Middle frontal gyrus (tissue), 1 donor: Measurements from ENCODE around the gene GIPC3.
"Not testable (repeated sequence)": the region's sequence is repeated elsewhere in the genome, so short reads cannot be mapped to it uniquely, and the experiment has no call there.

Experiments
- DNase-seq: peaks from one replicate; pipeline ENCODE4 v3.0.0-alpha.2; 2015; ENCODE audit warnings: low spot score; ENCODE audit errors: extremely low spot score

The GIPC3 gene

DNA sequence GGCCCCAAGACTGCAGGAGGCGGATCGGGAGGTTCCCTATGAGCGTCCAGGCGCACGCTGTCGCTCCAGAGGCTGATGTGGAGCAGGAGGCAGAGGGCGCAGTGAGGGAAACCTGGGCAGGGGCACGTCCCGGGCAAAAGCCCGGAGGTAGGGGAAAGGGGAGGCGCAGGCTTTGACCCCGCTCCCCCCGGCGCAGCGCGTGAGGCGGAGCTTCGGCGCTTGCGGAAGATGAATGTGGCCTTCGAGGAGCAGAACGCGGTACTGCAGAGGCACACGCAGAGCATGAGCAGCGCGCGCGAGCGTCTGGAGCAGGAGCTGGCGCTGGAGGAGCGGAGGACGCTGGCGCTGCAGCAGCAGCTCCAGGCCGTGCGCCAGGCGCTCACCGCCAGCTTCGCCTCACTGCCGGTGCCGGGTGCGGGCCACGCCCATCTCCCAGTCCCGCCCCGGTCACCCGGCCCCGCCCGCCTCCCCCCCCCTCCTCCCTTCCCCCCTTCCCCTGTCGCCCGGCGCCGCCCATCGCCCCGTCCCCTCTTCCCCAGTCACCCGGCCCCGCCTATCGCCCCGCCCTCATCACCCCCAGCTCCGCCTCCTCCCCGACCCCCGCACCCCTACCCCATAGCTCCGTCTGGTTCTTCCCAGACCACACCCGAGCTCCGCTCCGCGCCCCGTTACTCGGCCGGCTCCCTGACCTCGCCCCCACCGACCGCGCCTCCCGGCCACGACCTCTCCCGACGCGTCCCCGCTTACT lies 8.4 kb upstream of the GIPC3 start:
- DNase-seq: peak; percentile 18

DNA sequence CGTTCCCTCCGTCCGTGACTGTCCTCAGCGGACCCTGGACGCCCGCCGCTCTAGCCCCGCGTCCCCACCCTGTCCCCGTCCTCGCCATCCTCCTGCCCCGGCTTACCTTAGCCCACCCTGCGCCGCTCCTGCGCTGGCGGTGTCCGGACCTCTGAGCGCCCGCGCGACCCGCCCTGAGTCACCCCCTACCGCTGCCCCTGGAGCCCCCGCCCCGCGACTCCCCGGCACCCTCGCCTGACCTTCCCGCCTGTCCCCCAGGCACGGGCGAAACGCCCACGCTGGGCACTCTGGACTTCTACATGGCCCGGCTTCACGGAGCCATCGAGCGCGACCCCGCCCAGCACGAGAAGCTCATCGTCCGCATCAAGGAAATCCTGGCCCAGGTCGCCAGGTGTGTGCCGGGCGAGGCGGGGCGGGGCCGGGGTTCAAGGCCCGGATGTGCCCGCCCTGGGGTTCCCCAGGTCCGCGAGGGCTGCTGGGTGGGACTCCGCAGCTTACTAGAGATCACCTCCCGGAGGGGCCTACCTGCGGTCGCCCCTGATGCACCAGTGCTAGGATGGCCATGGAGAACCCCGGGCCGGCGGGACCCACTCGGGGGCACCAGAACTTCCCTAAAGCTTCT lies 7.4 kb upstream of the GIPC3 start:
- no peak for DNase-seq

DNA sequence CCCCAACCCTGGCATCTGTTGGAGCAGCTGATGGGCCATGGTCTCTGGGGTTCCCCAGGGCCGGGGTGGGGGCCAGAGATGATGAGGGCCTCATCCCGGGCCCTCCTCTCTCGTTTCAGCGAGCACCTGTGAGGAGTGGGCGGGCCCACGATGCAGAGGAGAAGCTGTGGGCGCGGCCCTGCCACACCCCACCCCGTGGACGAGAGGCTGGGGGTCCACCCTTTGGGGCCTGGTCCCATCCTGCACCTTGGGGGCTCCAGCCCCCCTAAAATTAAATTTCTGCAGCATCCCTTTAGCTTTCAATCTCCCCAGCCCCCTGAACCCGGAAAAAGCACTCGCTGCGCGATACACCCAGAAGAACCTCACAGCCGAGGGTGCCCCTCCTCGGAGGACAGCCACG lies 6.9 kb upstream of the GIPC3 start:
- DNase-seq: no peak

DNA sequence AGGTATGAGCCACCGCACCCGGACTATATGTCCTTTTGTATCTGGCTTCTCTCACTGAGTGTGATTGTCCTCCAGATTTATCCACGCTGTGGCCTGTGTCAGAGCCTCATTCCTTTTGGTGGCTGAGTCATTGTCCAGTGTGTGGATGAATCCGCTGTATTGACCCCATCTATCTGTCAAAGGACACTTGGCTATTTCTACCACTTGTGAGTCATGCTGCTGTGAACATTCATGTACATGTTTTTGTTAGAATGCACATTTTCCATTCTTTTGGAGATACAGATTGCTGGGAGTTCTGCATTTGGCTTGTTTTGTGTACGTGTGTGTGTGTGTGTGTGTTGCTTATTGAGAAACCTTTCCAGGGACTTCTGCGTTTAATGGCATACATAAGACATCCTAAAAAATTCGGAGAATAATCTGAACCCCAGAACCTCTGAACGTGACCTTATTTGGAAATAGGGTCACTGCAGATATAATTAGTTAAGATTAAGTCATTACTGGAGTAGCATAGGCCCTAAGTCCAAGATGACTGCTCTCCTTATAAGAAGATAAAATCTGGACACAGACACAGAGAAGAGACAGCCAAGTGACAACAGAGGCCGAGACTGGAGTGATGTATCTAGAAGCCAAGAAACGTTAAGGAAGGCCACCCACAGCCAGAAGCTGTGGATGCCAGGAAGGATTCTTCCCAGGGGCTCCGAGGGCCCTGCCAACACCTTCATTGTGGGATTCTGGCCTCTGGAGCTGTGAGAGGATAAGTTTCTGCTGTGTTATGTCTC lies 4.9 kb upstream of the GIPC3 start:
- DNase-seq: no peak

DNA sequence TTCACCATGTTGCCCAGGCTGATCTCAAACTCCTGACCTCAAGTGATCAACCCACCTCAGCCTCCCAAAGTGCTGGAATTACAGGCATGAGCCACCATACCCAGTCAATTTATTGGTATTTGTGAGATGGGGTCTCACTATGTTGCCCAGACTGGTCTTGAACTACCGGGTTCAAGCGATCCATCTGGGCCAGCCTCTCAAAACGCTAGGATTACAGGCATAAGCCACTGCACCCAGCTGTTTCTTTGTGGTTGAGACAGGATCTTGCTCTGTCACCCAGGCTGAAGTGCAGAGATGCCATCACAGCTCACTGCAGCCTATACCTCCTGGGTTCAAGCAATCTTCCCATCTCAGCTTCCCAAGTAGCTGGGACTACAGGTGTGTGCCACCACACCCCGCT lies 3.5 kb upstream of the GIPC3 start:
- DNase-seq: not testable (repeated sequence)

DNA sequence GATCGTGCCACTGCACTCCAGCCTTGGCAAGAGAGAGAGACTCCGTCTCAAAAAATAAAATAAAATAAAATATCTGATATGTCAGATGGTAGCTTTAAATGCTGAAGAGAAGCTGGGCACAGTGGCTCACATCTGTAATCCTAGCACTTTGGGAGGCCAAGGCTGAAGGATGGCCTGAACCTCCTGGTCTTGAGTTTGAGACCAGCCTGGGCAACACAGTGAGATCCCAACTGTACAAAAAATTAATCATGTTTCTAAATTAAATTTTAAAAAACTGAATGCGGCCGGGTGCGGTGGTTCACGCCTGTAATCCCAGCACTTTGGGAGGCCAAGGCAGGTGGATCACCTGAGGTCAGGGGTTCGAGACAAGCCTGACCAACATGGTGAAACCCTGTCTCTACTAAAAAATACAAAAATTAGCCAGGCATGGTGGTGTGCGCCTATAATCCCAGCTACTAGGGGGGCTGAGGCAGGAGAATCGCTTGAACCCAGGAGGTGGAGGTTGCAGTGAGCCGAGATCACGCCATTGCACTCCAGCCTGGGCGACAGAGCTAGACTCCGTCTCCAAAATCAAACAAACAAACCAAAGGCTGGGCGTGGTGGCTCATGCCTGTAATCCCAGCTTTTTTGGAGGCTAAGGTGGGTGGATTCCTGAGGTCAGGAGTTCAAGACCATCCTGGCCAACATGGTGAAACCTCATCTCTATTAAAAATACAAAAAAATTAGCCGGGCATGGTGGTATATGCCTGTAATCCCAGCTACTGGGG lies 1.1 kb upstream of the GIPC3 start:
- not testable (repeated sequence) for DNase-seq

DNA sequence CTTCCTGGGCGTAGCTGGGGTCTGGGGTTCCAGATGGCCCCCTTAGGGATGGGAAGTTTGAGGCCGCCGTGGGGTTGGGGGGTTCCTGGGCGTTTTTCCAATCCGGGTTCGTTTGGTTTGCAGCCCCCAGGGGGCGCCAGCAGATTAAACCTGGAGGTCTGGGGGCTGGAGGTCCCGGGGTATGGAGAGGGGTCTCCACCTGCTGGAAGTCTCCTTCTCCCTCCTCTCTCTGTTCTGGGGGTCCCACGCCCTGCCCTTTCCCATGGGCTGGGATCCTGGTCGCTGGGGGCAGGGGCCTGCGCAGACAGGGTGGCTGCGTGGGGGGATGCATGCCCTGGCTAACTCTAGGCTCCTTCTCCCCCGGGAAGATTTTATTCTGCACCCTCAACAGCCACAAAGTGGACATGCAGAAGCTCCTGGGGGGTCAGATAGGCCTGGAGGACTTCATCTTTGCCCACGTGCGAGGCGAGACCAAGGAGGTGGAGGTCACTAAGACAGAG lies 899 bp downstream of the GIPC3 start:
- no peak for DNase-seq

DNA sequence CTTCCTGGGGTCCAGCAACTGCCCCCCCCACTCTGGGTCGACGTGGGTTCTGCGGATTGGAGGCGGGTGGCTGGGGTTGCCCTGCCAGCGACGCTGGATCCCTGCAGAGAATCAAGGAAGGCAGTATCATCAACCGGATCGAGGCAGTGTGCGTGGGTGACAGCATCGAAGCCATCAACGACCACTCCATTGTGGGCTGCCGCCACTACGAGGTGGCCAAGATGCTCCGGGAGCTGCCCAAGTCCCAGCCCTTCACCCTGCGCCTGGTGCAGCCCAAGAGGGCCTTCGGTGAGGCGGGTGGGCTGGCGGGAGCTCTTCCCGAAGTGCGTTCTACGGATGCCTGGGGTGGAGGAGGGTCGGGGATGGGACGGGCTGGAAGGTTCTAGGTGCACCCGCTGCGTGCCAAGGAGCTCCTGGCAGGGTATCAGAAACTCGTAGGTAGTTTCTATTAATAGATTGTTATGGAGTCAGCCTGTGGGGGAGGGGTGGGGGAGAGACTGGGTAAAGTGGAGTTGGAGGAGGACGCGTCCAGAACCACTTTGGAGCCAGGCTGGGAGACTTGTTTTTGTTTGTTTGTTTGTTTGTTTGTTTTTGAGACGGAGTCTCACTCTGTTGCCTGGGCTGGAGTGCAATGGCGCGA lies 1.5 kb downstream of the GIPC3 start:
- no peak for DNase-seq

DNA sequence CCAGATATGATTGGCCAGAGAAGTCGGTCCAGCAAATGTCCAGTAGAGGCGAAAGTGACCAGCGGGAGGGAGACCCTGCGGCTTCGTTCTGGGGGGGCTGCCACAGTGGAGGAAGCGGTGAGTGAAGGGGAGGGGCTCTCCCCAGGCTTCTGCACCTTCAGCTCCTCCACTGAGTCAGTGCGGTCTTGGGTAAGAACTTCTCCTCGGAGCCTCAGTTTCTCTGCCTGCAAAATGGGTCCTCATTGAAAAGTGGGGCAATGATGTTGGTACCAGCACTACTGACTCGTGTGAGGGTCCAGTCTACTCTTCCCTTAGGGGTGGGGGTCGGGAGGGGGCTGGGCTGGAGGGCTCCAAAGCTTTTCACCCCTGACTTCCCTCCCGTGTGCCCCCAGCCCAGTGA lies 4.2 kb downstream of the GIPC3 start:
- DNase-seq: no peak

DNA sequence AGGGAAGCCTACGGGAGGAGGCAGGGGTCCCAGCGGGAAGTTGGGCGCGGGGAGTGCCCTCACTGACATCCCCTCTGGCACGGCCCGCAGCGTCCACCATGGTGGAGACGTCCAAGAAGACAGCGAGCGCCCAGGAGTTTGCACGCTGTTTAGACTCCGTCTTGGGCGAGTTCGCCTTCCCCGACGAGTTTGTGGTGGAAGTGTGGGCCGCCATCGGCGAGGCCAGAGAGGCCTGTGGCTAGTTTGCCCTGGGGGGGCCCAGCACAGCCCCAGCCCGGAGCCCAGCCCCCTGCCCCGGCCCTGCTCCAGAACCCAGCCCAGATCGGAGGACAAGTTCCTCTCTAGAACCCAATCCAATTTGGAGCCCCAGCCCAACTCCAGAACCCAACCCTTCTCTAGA lies 4.7 kb downstream of the GIPC3 start:
- DNase-seq: no peak

DNA sequence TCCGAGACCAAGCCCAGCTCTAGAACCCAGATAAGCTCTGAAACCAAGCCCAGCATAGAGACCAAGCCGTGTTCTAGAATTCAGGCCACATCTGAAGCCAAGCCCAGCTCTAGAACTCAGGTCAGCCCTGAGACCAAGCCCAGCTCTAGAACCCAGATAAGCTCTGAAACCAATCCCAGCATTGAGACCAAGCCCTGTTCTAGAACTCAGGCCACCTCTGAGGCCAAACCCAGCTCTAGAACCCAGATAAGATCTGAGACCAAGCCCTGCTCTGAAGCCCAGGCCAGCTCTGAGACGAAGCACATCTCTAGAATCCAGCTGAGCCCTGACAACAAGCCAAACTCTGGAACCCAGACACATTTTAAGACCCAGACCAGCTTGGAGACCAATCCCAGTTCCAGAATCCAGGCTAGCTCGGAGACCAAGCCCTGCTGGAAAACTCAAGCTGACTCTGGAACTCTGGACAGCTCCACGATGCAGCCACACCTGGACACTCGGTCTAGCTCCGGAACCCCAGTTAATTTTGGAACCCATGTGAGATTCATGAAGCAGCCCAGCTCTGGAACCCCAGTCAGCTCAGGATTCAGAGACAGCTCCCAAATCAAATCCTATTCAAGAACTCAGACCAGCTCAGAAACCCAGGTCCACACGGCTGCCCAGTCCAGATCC lies 5.8 kb downstream of the GIPC3 start:
- no peak for DNase-seq

DNA sequence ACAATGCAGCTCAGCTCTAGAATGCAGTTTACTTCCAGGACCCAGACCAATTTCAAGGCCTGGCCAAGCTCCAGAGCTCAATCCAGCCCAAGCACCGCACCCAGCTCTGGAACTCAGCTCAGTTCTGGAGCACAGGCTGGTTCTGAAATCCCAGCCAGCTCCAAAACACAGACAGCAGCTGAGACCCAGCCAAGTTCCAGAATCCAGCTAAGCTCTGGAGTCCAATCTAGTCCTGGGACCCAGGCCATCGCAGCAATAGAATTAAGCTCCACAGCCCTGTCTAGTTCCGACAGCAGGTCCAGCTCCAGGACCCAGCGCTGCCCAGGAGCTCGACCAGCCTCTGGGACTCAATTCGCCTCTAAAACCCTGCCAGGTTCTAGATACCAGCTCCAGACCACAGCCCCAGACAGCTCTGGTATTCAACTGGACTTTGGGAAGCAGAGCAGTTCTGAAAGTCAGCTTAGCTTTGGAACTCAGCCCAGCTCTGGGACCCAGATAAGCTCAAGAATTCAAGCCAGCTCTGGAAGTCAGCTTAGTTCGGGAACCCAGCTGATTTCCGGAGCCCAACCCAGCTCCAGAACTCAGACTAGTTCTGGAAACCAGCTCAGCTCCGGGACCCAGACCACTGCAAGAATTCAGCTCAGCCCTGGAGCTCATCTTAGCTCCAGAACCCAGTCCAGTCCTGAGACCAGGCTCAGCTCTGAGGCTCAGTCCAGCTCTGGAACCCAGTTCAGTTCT lies 6.8 kb downstream of the GIPC3 start:
- DNase-seq: no peak

DNA sequence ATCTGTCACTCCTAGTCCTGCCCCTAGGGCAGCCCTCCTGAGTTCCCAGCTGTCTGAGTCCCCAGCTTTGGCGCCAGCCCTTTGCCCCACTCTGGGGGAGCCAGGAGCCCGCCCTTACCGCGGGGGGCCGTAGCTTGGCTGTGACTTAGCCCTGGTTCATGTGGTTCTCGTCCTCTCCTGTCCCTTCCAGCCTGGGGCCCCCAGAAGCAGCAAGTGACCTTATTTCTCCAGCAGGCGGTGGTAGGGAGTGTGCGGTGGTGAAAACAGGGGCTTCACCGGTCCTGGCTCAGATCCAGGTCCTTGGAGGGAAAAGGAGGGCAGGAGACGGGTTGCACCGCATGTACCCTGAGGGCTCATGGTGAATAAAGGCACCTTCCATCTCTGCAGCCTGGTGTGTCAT lies 7.9 kb downstream of the GIPC3 start:
- no peak for DNase-seq

DNA sequence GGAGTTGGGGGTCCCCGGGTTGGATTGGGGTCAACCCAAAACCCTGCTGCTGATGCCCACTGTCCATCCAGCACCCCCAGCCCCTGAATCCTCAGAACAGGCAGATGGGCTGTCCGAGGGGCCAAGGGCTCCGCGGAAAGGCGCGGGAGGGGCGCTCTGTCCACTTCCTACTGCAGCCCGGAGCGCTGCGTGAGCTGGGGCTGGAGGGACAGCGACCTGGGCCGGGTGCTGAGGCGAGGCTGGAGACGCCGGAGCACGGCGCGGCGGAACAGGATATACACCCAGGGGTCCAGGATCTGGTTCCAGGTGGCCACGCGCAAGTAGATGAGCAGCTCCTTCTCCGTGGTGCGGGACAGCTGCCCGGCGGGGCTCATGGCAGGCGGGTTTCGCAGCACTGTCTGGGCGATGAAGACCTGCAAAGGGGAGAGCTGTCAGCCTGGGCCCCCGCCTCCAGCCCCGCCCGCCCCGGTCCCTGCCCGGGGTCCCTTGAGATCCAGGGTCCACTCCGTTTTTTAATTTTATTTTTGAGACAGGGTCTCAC lies 10.3 kb downstream of the GIPC3 start:
- no peak for DNase-seq

DNA sequence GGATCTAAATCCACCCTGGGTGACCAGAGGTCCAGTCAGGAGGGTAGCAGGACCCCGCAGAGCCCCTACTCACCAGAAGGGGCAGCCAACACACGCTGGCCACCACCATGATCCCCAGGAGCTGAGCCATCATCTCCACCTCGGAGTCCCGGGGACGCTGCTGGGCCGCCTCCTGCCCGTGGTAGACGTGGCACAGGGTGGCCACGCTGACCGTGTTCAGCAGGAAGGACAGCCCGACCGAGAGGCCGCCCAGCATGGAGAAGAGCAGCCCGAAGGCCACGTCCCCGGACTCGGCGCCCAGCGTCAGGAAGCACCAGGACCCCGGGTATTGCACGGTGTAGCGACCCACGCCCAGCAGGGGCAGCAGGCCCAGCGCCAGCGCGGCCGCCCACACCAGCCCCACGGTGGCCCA lies 14.5 kb downstream of the GIPC3 start:
- no peak for DNase-seq

DNA sequence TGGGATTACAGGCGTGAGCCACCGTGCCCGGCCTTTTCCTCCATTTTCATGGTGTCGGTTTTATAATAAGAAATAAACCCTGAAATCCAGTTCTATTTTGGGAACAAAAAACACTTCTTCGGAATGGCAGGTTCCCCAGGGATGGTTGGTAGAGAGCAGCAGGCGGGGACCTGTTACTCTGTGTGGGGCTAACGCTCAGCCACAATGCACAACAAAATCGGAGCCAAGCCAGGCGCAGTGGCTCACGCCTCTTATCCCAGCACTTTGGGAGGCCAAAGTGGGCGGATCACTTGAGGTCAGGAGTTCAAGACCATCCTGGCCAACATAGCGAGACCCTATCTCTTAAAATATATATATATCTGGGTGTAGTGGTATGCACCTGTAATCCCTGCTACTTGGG lies 15.7 kb downstream of the GIPC3 start:
- no peak for DNase-seq

DNA sequence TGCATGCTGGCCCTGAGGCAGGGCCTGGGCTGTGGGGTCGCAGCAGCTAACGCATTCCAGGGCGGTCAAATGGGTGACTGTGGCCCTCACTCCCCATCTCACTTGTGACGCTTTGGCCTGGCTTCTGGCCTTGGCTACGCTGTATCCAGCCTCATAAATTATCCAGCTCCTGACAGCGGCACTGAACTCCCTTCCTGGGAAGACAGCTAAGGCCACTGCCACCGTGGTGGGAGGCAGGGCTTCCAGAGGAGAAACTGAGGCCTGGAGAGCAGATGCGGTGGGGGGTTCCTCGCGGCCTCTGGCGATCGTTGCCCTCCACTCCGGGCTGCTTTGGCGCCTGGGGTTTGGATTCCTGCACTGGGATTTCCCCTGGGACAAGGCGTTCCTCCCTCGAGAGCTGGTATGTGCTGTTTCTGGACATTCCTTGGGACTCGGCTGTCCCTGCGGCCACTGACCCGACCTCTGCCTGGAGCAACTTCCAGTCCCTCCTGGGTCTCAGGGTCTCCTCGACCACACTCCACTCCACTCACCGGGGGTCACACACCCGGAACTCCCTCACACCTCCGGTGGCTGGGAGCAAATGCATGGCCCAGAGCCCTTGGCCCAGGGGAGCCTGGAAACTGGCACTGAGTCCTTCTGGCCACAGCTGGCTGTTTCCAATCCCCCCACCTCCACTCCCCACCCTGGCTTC lies 18.0 kb downstream of the GIPC3 start:
- no peak for DNase-seq

DNA sequence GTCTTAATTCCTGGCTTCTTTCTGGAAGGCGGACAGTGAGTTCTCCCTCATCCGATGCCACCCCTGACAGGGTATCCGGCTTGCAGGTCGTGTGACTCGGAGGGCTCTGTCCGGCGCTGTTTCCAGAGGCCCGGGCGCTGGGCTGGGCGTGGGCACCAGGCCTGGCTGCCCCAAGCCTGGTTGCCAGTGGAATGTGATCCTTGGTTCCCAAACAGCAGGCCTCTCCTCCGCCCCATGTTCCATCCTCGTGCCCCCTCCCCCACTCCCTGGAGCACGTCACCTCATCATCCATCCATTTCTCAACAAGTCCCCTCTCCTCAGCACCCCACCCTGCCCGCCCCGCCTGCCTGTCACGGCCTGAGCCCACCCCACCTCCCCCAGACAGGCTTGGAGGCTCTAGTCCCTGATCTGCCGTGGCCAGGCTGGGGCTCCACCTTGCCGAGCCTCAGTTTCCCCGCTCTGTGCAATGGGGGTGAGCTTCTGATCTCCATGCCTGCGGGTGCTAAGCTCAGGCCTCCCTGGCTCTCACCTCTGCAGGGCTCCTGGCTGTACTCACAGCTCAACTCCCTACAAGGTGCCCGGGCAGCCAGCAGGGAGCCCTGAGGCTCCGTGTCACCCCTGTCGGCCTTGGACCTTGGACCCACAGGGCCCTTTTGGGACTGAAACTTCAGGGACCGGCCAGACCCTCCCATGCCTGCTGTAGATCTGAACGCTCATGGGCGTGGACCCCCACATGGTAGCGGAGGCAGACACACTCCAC lies 19.1 kb downstream of the GIPC3 start:
- no peak for DNase-seq
